ENCODE results near the gene TRIM46. TPM values are rescaled to one million over a fixed set of nuclear protein-coding genes. Genes with fewer than 3 reads are reported as not detected.
A peak's percentile ranks its signal among the peaks of the same experiment; 100 is the strongest.

The TRIM46 gene
- total RNA-seq, 4 donors from 2014 or later: 0.17 to 1.2 (median 0.62) TPM; not detected in 1

DNA sequence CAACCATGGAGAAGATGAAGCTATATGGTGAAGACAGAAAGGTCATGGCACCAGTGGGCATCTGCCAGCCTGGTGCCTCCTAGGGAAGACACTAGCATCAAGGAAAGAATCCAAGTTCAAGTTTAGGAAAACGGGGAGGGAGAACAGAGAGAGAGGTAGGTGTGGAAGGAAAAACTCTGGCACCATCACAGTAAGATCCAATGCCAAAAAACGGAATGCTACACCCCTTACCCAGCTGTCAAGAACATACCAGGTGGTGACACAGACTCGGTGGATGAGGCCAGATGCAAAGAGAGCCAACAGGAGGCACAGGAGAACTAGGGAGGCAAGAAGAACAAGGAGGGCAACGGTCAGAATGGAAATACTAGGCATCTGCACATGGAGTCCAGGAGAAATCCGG lies 4.1 kb upstream of the TRIM46 start:
- WGBS, 2 donors: 60 to 65% methylated on average over 5 of the region's 5 CpGs
- intact Hi-C loops (cut with DNase I; ENCODE audit: low total_unique reads): loop anchor here (2.0 kb wide), 1 partner anchor 79 kb away; no protein-coding TSS in a partner anchor
- H3K4me3 ChIP-seq (ENCODE audit: low read depth, poor library complexity, severe bottlenecking): no peak overlapping the region
- DNase-seq (ENCODE audit: low spot score in 2 of 2): peak in 1 of 2 donors; percentile 64
- TF ChIP-seq CTCF (IDR thresholded peaks at IDR 0.05) (no peak), POLR2A (IDR thresholded peaks at IDR 0.05) (no peak)

- no peak for DNase-seq (ENCODE audit: low spot score in 2 of 2)
- intact Hi-C loops (cut with DNase I; ENCODE audit: low total_unique reads): no loop called here
- H3K4me3 ChIP-seq (ENCODE audit: low read depth, poor library complexity, severe bottlenecking): no peak overlapping the region
- TF ChIP-seq CTCF (IDR thresholded peaks at IDR 0.05): no peak
- no peak for TF ChIP-seq POLR2A (IDR thresholded peaks at IDR 0.05)
- WGBS, 2 donors: 83 to 89% methylated on average over 2 of the region's 2 CpGs
Observed at GRCh38 chr1:155170101-155170785, 3.4 kb upstream of the TRIM46 start.

DNA sequence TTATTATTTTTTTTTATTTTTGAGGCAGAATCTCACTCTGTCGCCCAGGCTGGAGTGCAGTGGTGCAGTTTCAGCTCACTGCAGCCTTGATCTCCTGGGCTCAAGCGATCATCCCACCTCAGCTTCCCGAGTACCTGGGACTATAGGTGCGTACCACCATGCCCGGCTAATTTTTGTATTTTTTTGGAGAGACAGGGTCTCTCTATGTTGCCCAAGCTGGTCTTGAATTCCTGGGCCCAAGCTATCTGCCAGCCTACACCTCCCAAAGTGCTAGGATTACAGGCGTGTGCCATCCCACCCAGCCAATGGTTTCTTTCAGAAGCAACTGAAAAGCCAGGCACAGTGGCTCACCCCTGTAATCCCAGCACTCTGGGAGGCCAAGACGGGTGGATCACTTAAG lies 2.8 kb upstream of the TRIM46 start:
- TF ChIP-seq POLR2A (IDR thresholded peaks at IDR 0.05) (no peak), CTCF (IDR thresholded peaks at IDR 0.05) (no peak)
- DNase-seq (ENCODE audit: low spot score in 2 of 2): peak in 1 of 2 donors; percentile 72
- 90 to 97% methylated on average over 7 of the region's 7 CpGs for WGBS, 2 donors
- H3K4me3 ChIP-seq (ENCODE audit: low read depth, poor library complexity, severe bottlenecking): no peak overlapping the region
- intact Hi-C loops (cut with DNase I; ENCODE audit: low total_unique reads): no loop called here

- peak overlapping the region; percentile 71 for H3K4me3 ChIP-seq (ENCODE audit: low read depth, poor library complexity, severe bottlenecking)
- 40 to 48% methylated on average over 8 of the region's 8 CpGs for WGBS, 2 donors
- TF ChIP-seq CTCF (IDR thresholded peaks at IDR 0.05) (no peak), POLR2A (IDR thresholded peaks at IDR 0.05) (no peak)
- intact Hi-C loops (cut with DNase I; ENCODE audit: low total_unique reads): no loop called here
- peak in 1 of 2 donors; percentile 65 for DNase-seq (ENCODE audit: low spot score in 2 of 2)
Observed at GRCh38 chr1:155171836-155172731, 1.6 kb upstream of the TRIM46 start.

DNA sequence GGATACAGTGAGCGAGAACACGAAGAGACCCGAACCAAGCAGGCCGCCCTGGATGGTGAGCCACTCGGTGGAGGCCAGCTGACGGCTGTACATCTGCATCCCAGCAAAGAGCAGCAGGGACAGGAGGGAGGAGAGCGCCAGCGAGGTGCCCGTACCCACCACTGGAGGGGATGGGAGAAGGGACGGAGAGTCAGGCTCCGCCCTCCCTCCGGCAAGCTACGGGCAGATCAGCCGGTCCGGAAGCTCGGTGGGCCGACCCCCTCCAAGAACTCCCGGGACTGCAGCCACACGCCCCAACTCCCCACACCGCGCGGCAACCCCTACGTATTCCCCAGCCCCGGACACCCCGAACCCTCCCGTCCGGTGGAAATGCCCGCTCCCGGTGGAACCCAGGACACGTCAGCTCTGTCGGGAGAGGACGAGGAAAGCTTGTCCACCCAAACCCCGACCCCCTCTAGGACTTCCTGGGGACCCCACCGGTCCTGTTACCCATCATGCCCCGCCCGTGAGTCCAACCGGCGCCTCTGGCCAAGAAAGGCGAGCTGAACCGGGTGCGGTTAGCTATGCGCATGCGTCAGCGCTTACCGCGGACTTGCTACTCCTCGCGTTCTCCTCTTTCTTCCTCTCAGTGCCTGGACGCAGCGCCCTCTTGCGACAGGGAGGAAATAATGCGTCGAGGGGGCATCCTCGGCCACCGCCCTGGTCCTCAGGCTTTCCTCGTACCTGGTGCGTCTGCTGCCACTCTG lies 744 bp upstream of the TRIM46 start, which contains the start of gene KRTCAP2:
Gene KRTCAP2 (minus strand): TSS at position 573 of the 746 bp plus-strand sequence. CDS start 80 bp downstream, at position 493.
- TF ChIP-seq CTCF (IDR thresholded peaks at IDR 0.05): peak in 1 of 3 donors; percentile 52
- no peak for TF ChIP-seq POLR2A (IDR thresholded peaks at IDR 0.05)
- intact Hi-C loops (cut with DNase I; ENCODE audit: low total_unique reads): no loop called here
- WGBS, 2 donors: 0% methylated on average over 43 to 54 of the region's 57 CpGs
- peak within 1 kb of the TSS; percentile 71 for H3K4me3 ChIP-seq (ENCODE audit: low read depth, poor library complexity, severe bottlenecking)
- DNase-seq (ENCODE audit: low spot score in 2 of 2): peak; percentile 93 to 99

Data from lower leg skin (tissue), 4 donors.